ENCODE results near the gene UBE2L5.

DNA sequence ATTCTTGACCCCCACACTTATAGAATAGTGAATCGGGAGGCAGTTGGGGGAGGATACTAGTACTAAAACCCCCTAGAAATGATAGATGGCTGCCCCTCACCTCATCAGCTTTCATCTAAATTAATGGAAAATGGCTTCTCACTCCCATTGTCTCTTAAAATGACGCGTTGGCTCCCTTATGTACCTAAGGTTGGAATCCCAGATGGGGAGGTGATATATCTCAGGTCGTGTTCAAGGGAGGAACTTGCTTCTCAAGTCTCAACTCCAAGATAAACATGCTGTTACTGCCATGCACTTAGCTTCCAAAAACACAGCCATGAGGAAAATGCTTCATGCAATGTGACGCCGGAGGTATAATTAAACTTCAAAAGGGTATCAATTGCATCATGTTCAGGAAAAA, 18.8 kb upstream of the UBE2L5 start:
- TF ChIP-seq, protein P1, sequence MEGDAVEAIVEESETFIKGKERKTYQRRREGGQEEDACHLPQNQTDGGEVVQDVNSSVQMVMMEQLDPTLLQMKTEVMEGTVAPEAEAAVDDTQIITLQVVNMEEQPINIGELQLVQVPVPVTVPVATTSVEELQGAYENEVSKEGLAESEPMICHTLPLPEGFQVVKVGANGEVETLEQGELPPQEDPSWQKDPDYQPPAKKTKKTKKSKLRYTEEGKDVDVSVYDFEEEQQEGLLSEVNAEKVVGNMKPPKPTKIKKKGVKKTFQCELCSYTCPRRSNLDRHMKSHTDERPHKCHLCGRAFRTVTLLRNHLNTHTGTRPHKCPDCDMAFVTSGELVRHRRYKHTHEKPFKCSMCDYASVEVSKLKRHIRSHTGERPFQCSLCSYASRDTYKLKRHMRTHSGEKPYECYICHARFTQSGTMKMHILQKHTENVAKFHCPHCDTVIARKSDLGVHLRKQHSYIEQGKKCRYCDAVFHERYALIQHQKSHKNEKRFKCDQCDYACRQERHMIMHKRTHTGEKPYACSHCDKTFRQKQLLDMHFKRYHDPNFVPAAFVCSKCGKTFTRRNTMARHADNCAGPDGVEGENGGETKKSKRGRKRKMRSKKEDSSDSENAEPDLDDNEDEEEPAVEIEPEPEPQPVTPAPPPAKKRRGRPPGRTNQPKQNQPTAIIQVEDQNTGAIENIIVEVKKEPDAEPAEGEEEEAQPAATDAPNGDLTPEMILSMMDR (IDR thresholded peaks at IDR 0.05; ENCODE audit: borderline replicate concordance, extremely low read depth, low read length, poor library complexity, severe bottlenecking): no peak
- no peak for TF ChIP-seq EZH2 (IDR thresholded peaks at IDR 0.05; ENCODE audit: borderline replicate concordance, low read depth, low read length, severe bottlenecking)
